ENCODE measurements around the gene DNAJC11.
"Not testable (repeated sequence)": the region's sequence is repeated elsewhere in the genome, so short reads cannot be mapped to it uniquely, and the experiment has no call there.

GRCh38 chr1:6599991-6600390, 101.6 kb downstream of the DNAJC11 start:
- TF ChIP-seq CTCF (IDR thresholded peaks at IDR 0.05; ENCODE audit: poor library complexity); EZH2 (IDR thresholded peaks at IDR 0.05; ENCODE audit: borderline replicate concordance); EZH2phosphoT487 (IDR thresholded peaks at IDR 0.05; ENCODE audit: low read depth, severe bottlenecking, unreplicated experiment): not testable (repeated sequence)

All from hepatocyte (in vitro differentiated cells).